HEK293T (cell line): ENCODE results near the gene DNAJC3.
A peak's percentile ranks its signal among the peaks of the same experiment; 100 is the strongest.
"Not testable (repeated sequence)": the region's sequence is repeated elsewhere in the genome, so short reads cannot be mapped to it uniquely, and the experiment has no call there.

Source experiments
- CTCF ChIA-PET: fragments of 350-600 bp; formaldehyde crosslinking; extraction: SDS; loops from one replicate; lab custom pipeline; 2021; ENCODE audit warnings: antibody characterized with exemption, inconsistent platforms; lab: Yijun Ruan, JAX
- POLR2A ChIA-PET: fragments of 350-600 bp; formaldehyde crosslinking; extraction: SDS; loops from one replicate; lab custom pipeline; 2020; ENCODE audit warnings: antibody characterized with exemption, inconsistent platforms; lab: Yijun Ruan, JAX
- DNase-seq: peaks from one replicate; pipeline ENCODE4 v3.0.0; 2012; ENCODE audit warnings: mixed read lengths; ENCODE audit errors: extremely low spot score
- ARNT ChIP-seq: fragments of 450-650 bp; IDR thresholded peaks from 2 replicates; pipeline ENCODE4 v1.6.1; 2017; ENCODE audit warnings: mild to moderate bottlenecking
- BHLHE40 ChIP-seq: fragments of 450-650 bp; IDR thresholded peaks from 2 replicates; pipeline ENCODE4 v1.6.1; 2016; ENCODE audit warnings: mild to moderate bottlenecking, moderate library complexity, borderline replicate concordance
- CTBP1 ChIP-seq: fragments of 450-650 bp; IDR thresholded peaks from 2 replicates; pipeline ENCODE4 v1.6.1; 2016; ENCODE audit warnings: borderline replicate concordance
- ELF4 ChIP-seq: fragments of 450-650 bp; IDR thresholded peaks from 2 replicates; pipeline ENCODE4 v1.6.1; 2017; ENCODE audit warnings: antibody characterized with exemption
- FOXA1 ChIP-seq: fragments of 450-650 bp; IDR thresholded peaks from 2 replicates; pipeline ENCODE4 v1.6.1; 2016; ENCODE audit warnings: mild to moderate bottlenecking
- FOXK2 ChIP-seq: fragments of 450-650 bp; IDR thresholded peaks from 2 replicates; pipeline ENCODE4 v1.6.1; 2016; ENCODE audit warnings: mild to moderate bottlenecking
- FOXM1 ChIP-seq: fragments of 450-650 bp; IDR thresholded peaks from 2 replicates; pipeline ENCODE4 v1.6.1; 2017; ENCODE audit warnings: mild to moderate bottlenecking, borderline replicate concordance
- HDGF ChIP-seq: fragments of 450-650 bp; IDR thresholded peaks from 2 replicates; pipeline ENCODE4 v1.6.1; 2017; ENCODE audit warnings: antibody characterized with exemption, borderline replicate concordance
- L3MBTL2 ChIP-seq: fragments of 450-650 bp; conservative IDR thresholded peaks from 2 replicates; pipeline ENCODE4 v1.6.1; 2016; ENCODE audit warnings: mild to moderate bottlenecking
- LEF1 ChIP-seq: fragments of 450-650 bp; IDR thresholded peaks from 2 replicates; pipeline ENCODE4 v1.6.1; 2017; ENCODE audit warnings: mild to moderate bottlenecking, borderline replicate concordance
- NFRKB ChIP-seq: fragments of 450-650 bp; IDR thresholded peaks from 2 replicates; pipeline ENCODE4 v1.6.1; 2016; ENCODE audit warnings: mild to moderate bottlenecking, moderate library complexity
- SP1 ChIP-seq: fragments of 450-650 bp; IDR thresholded peaks from 2 replicates; pipeline ENCODE4 v1.6.1; 2017
- SUZ12 ChIP-seq: fragments of 450-650 bp; IDR thresholded peaks from 2 replicates; pipeline ENCODE4 v1.6.1; 2016; ENCODE audit warnings: mild to moderate bottlenecking
- TARDBP ChIP-seq: fragments of 450-650 bp; IDR thresholded peaks from 2 replicates; pipeline ENCODE4 v1.6.1; 2016
- ZNF384 ChIP-seq: fragments of 450-650 bp; IDR thresholded peaks from 2 replicates; pipeline ENCODE4 v1.6.1; 2016
- TF ChIP-seq, protein P1 (sequence below): fragments of 450-650 bp; IDR thresholded peaks from 2 replicates; pipeline ENCODE4 v1.6.1; 2016

The DNAJC3 gene

DNA sequence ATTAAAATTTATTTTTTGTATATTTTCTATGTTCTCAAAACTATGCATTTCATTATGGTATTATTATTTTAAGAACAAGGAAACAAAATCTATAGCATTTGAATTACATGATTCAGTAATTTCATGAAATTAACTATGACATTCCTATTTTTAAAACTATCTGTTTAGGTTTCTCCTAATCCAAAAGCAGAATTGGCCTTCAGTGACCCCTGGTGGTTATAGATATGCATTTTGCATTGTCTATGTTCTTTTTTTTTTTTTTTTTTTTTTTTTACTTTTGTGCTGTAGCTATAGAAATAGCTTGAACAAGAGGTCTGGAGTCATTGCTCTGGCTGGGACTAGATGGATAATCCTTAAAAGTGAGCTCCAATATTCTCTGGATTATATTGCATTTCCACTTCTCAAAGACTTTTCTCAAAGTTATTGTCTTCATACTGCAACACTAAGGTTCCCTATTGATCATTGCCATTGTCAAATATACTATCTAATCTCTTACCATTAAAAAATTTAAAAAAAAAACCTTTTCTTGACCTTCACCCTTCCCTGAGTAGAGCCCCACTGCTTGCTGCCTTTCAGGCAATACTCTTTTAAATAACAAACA lies 15.9 kb upstream of the DNAJC3 start:
- DNase-seq: peak; percentile 25
- TF ChIP-seq SP1 (no peak), ZNF384 (peak; percentile 98), NFRKB (no peak), L3MBTL2 (no peak)
- ChIA-PET POLR2A (interaction anchor here (1.3 kb wide), 2 partner anchors 15 to 16 kb away, joined by 5 read pairs; partner anchors contain the start of genes DNAJC3 and DZIP1), CTCF (interaction anchor here (0.6 to 1.4 kb wide), 5 partner anchors 18 to 1177 kb away, joined by 3 to 5 read pairs (median 3); no protein-coding TSS in a partner anchor)

DNA sequence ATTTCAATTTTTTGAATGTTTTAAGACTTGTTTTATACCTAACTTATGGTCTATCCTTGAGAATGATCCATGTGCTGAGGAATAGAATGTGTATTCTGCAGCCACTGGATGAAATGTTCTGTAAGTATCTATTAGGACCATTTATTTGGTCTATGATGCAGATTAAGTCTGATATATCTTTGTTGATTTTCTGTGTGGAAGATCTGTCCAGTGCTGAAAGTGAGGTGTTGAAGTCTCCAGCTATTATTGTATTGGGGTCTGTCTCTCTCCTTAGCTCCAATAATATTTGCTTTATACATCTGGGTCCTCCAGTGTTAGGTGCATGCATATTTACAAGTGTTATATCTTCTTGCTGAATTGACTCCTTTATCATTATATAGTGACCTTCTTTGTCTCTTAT lies 9.7 kb upstream of the DNAJC3 start:
- CTCF ChIA-PET, POLR2A ChIA-PET, DNase-seq: not testable (repeated sequence)

DNA sequence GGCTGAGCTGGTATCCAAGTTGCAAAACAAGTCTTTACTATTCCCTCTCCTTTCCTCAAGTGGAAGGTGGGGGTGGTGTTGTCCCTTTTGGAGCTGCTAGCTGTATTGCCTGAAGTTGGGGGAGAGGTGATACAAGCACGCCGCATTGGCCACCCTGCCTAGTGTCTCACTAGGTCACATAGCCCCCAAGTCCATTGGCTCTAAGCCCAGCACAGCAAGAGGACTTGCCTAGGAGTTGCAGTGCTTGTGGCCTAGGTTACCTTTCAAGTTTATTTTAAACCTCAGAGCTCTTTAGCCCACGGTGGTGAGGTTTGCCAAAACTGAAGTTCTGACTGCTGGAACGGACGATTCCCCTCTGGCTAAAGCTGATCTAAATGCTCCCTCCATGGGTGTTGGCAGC lies 5.3 kb upstream of the DNAJC3 start:
- CTCF ChIA-PET: no interaction called here
- TF ChIP-seq LEF1 (no peak), SP1 (no peak), BHLHE40 (no peak), L3MBTL2 (no peak), FOXM1 (no peak), FOXA1 (no peak), FOXK2 (no peak)
- no peak for DNase-seq
- POLR2A ChIA-PET: no interaction called here

DNA sequence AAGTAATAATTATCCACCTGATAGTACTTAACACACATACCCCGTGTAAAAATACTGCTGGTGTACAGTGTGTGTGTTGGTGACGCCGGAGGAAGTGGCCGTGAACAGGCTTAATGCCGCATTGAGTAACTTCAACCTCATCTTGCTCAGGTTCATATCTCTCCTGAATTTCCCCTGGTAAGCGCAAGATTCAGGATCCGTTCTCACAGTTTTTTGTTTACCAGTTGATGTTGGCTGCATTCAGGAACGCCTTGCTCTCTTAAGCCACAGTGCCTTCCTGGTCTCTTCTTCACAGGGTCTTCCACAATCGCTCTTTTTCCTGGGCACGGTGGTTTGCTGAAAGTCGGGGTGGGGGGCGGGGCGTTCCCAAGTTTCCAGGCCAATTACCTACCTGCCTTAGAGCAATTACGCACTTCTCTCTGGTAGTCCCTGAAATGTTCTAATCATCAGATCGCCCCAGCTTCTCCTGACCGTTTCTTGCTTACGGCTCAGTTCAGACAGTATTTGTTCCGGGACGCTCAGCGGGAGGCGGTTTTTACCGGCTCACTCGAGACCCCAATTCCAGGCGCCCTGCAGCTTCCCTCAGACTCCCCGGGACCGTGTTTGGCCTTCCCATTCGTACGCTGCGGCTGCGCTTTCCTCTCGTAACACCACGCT lies 706 bp upstream of the DNAJC3 start:
- ChIA-PET POLR2A (interaction anchor here (0.6 to 1.3 kb wide), 9 partner anchors 8 to 484 kb away, joined by 3 to 7 read pairs (median 4); partner anchors contain the start of gene DZIP1), CTCF (no interaction called here)
- DNase-seq: peak; percentile 9
- no peak for TF ChIP-seq CTBP1
- no peak for TF ChIP-seq ELF4
- TF ChIP-seq LEF1: no peak
- no peak for TF ChIP-seq FOXK2
- no peak for TF ChIP-seq NFRKB
- TF ChIP-seq, protein P1, sequence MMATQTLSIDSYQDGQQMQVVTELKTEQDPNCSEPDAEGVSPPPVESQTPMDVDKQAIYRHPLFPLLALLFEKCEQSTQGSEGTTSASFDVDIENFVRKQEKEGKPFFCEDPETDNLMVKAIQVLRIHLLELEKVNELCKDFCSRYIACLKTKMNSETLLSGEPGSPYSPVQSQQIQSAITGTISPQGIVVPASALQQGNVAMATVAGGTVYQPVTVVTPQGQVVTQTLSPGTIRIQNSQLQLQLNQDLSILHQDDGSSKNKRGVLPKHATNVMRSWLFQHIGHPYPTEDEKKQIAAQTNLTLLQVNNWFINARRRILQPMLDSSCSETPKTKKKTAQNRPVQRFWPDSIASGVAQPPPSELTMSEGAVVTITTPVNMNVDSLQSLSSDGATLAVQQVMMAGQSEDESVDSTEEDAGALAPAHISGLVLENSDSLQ: no peak
- TF ChIP-seq TARDBP: no peak
- TF ChIP-seq BHLHE40: no peak
- TF ChIP-seq SP1: no peak
- TF ChIP-seq ZNF384: no peak
- TF ChIP-seq FOXM1: no peak
- TF ChIP-seq SUZ12: no peak

DNA sequence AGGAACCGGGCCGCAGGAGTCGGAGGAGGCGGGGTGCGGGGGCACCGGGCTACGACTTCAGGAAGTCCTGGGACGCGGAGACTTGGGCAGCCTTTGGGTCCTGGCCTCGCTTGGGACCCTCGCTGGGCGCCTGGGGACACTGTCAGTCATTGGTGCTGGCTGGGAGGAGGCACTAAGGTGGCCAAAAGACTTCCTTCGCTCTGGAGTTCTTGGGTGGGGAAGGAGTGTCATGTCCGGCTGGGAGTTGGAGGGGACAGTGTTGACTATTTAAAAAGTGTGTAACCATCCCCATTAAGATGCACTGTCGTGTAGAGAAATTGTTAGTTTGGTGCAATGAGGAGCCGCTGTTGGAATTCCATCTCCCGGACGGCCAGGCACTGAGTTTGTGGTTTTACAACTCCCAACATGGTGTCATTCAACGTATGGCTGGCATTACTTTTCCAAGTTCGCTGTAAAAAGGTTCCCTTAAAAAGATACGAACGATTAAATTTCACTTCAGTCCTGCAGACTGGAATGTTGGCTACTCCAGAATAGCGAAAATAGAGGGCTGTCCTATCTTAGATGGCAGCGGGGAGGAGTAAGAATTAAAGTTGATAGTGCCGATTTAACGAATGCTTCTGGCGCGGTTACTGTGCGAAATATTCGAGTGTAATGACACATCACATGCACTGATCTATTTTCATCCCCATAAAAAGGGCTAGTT lies 776 bp downstream of the DNAJC3 start:
- TF ChIP-seq FOXA1 (no peak), TARDBP (no peak), HDGF (no peak), SP1 (no peak), CTBP1 (no peak), FOXM1 (no peak), L3MBTL2 (peak; percentile 18)
- TF ChIP-seq, protein P1: peak; percentile 49
- ChIA-PET CTCF (interaction anchor here (0.5 kb wide), 1 partner anchor 101 kb away, joined by 4 read pairs; no protein-coding TSS in a partner anchor), POLR2A (interaction anchor here (0.7 kb wide), 1 partner anchor 46 kb away, joined by 3 read pairs; no protein-coding TSS in a partner anchor)
- DNase-seq: peak; percentile 11

DNA sequence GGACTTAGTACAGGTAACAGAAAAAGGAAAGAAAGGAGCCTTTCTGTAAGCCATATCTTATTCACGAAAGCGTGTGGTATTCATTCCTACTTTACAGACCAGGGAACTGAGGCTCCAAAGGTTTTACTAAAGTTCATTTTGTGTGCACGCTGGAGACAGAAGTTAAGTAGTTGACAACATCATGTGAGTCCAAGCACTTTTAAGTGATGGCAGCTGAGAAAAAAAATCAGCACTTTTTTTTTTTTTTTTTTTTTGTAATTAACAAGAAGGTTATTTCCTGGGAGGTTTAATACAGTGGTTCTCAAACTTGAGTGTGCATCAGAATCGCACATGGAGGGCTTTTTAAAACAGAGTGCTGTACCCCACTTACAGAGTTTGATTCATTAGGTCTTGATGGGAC lies 2.0 kb downstream of the DNAJC3 start:
- DNase-seq: no peak
- CTCF ChIA-PET: no interaction called here
- POLR2A ChIA-PET: no interaction called here

More for the DNA sequence above, 2.0 kb downstream of the DNAJC3 start:
- TF ChIP-seq ARNT (no peak), BHLHE40 (no peak), FOXA1 (no peak), ZNF384 (0 out of 2 replicates have a peak, but pooled peaks have one; percentile 15)
- TF ChIP-seq, protein P1: no peak
